ENCODE data around the gene CT45A9.
"Not testable (repeated sequence)": the region's sequence is repeated elsewhere in the genome, so short reads cannot be mapped to it uniquely, and the experiment has no call there.

CT45A9 gene

GRCh38 chrX:135871712-135872111, at the start of gene CT45A9:
TSS of gene CT45A9 (minus strand) at chrX:135871812. CDS start at chrX:135868061, 3,751 bp downstream.
- not testable (repeated sequence) for DNase-seq

- DNase-seq: not testable (repeated sequence)
Measured at GRCh38 chrX:135920516-135920915, 48.9 kb upstream of the CT45A9 start.

GRCh38 chrX:135914404-135914803, 42.8 kb upstream of the CT45A9 start:
- DNase-seq: no peak

GRCh38 chrX:135910251-135910650, 38.6 kb upstream of the CT45A9 start:
- no peak for DNase-seq

GRCh38 chrX:135893294-135893817, 21.7 kb upstream of the CT45A9 start, which contains the start of the genes CT45A10 and SAGE1:
TSS of gene CT45A10 (minus strand) at chrX:135893444. CDS start at chrX:135885344, 8,100 bp downstream.
TSS of gene SAGE1 (plus strand) at chrX:135893716. CDS start at chrX:135896243, 2,527 bp downstream.
- no peak for DNase-seq

- no peak for DNase-seq
Measured at GRCh38 chrX:135892781-135893180, 21.2 kb upstream of the CT45A9 start.

GRCh38 chrX:135890087-135890585, 18.5 kb upstream of the CT45A9 start:
- no peak for DNase-seq

GRCh38 chrX:135888976-135889375, 17.4 kb upstream of the CT45A9 start:
- DNase-seq: peak; percentile 33

GRCh38 chrX:135888230-135888629, 16.6 kb upstream of the CT45A9 start:
- DNase-seq: not testable (repeated sequence)

- DNase-seq: not testable (repeated sequence)
Measured at GRCh38 chrX:135882741-135883140, 11.1 kb upstream of the CT45A9 start.

GRCh38 chrX:135854438-135854837, 17.2 kb downstream of the CT45A9 start, which contains the start of gene CT45A8:
TSS of gene CT45A8 (minus strand) at chrX:135854538. CDS start at chrX:135850783, 3,755 bp downstream.
- DNase-seq: not testable (repeated sequence)

- DNase-seq: not testable (repeated sequence)
Measured at GRCh38 chrX:135837180-135837579, 34.4 kb downstream of the CT45A9 start, which contains the start of gene CT45A7. TSS of gene CT45A7 (minus strand) at chrX:135837280. CDS start at chrX:135833533, 3,747 bp downstream.

- DNase-seq: not testable (repeated sequence)
Measured at GRCh38 chrX:135819912-135820311, 51.7 kb downstream of the CT45A9 start, which contains the start of gene CT45A2. TSS of gene CT45A2 (minus strand) at chrX:135820012. CDS start at chrX:135816265, 3,747 bp downstream.

All from RPMI8226 (cell line).